ENCODE measurements around the gene LGI1.

Gene LGI1

GRCh38 chr10:93757801-93758507 is at the start of gene LGI1:
Gene LGI1 (plus strand): TSS chr10:93757936. CDS start chr10:93758145, 209 bp downstream.
- DNase-seq (ENCODE audit: low read depth in 2 of 2): no peak

GRCh38 chr10:93710333-93710909 is 47.3 kb upstream of the LGI1 start:
- no peak for DNase-seq (ENCODE audit: low read depth in 2 of 2)

GRCh38 chr10:93711891-93712290 is 45.8 kb upstream of the LGI1 start:
- DNase-seq (ENCODE audit: low read depth in 2 of 2): no peak

- no peak for DNase-seq (ENCODE audit: low read depth in 2 of 2)
Measured at GRCh38 chr10:93712593-93712992, 45.1 kb upstream of the LGI1 start.

GRCh38 chr10:93715345-93715744 is 42.4 kb upstream of the LGI1 start:
- DNase-seq (ENCODE audit: low read depth in 2 of 2): no peak

- DNase-seq (ENCODE audit: low read depth in 2 of 2): no peak
Measured at GRCh38 chr10:93716766-93717165, 41.0 kb upstream of the LGI1 start.

- DNase-seq (ENCODE audit: low read depth in 2 of 2): no peak
Measured at GRCh38 chr10:93718937-93719725, 38.6 kb upstream of the LGI1 start.

- DNase-seq (ENCODE audit: low read depth in 2 of 2): no peak
Measured at GRCh38 chr10:93719901-93720300, 37.8 kb upstream of the LGI1 start.

- no peak for DNase-seq (ENCODE audit: low read depth in 2 of 2)
Measured at GRCh38 chr10:93722550-93722949, 35.2 kb upstream of the LGI1 start.

- no peak for DNase-seq (ENCODE audit: low read depth in 2 of 2)
Measured at GRCh38 chr10:93723153-93723552, 34.6 kb upstream of the LGI1 start.

GRCh38 chr10:93726024-93726423 is 31.7 kb upstream of the LGI1 start:
- no peak for DNase-seq (ENCODE audit: low read depth in 2 of 2)

GRCh38 chr10:93741367-93741766 is 16.4 kb upstream of the LGI1 start:
- DNase-seq (ENCODE audit: low read depth in 2 of 2): no peak

- DNase-seq (ENCODE audit: low read depth in 2 of 2): no peak
Measured at GRCh38 chr10:93742633-93743349, 14.9 kb upstream of the LGI1 start.

GRCh38 chr10:93745408-93746065 is 12.2 kb upstream of the LGI1 start:
- no peak for DNase-seq (ENCODE audit: low read depth in 2 of 2)

- DNase-seq (ENCODE audit: low read depth in 2 of 2): no peak
Measured at GRCh38 chr10:93746844-93747284, 10.9 kb upstream of the LGI1 start.

- DNase-seq (ENCODE audit: low read depth in 2 of 2): no peak
Measured at GRCh38 chr10:93749218-93749799, 8.4 kb upstream of the LGI1 start.

- DNase-seq (ENCODE audit: low read depth in 2 of 2): no peak
Measured at GRCh38 chr10:93751124-93751523, 6.6 kb upstream of the LGI1 start.

- DNase-seq (ENCODE audit: low read depth in 2 of 2): no peak
Measured at GRCh38 chr10:93751832-93752231, 5.9 kb upstream of the LGI1 start.

- no peak for DNase-seq (ENCODE audit: low read depth in 2 of 2)
Measured at GRCh38 chr10:93752761-93753160, 5.0 kb upstream of the LGI1 start.

GRCh38 chr10:93753621-93754250 is 4.0 kb upstream of the LGI1 start:
- no peak for DNase-seq (ENCODE audit: low read depth in 2 of 2)

- DNase-seq (ENCODE audit: low read depth in 2 of 2): no peak
Measured at GRCh38 chr10:93754761-93755160, 3.0 kb upstream of the LGI1 start.

Measured in stimulated activated CD8-positive, alpha-beta memory T cell treated with anti-CD3 and anti-CD28 coated beads, Interleukin-2, amount 100 ng/mL, for 1 hour (primary cell).